ENCODE measurements around the gene ADARB1. TPM values are rescaled to one million over a fixed set of nuclear protein-coding genes. Genes with fewer than 3 reads are reported as not detected.

The ADARB1 gene
- total and polyA plus RNA-seq, 2 experiments from 2014 or later = 4.8 to 14.8 TPM

DNA sequence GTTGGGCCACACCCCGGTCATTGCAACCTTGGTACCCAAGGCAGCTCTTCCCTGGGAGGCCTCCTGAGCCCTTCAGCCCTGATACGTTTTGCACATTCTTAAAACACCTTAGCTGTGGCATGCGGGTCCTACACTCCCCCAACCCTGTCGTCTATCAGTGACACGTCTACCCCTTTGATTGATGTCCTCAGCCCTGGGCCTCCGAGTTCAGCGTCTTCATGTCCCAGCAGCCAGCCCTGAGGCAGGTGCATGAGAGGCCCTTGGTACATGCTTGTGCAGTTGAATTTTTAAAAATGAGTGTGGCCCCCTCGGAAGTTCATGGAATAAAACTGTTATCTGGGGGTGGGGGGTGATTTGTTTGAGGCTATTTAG is 38.9 kb upstream of the ADARB1 start:
- peaks cover 3% of the 10 kb centered on the region; the same call in 1 of the 3 replicates for H3K36me3 Mint-ChIP-seq (ENCODE audit: low read depth)
- Histone ChIP-seq H3K4me3 (no peak overlapping the region), H3K4me1 (ENCODE audit: insufficient read depth) (peaks cover 15% of the 10 kb centered on the region), H3K36me3 (ENCODE audit: insufficient read depth) (no peaks in the 10 kb centered on the region), H2AFZ (no peak overlapping the region), H3K27ac (ENCODE audit: low read depth) (no peak overlapping the region), H4K20me1 (replicated peaks; ENCODE audit: insufficient read depth) (no peaks in the 10 kb centered on the region), H3K9me2 (ENCODE audit: insufficient read depth) (no peaks in the 10 kb centered on the region), H3K27me3 (ENCODE audit: insufficient read depth) (no peaks in the 10 kb centered on the region), H3F3A (replicated peaks; ENCODE audit: low read depth) (no peaks in the 10 kb centered on the region), H3K79me2 (replicated peaks; ENCODE audit: insufficient read depth) (no peaks in the 10 kb centered on the region), H3K4me2 (no peak overlapping the region)
- H3K27ac Mint-ChIP-seq = no peak overlapping the region
- ATAC-seq (no peak), DNase-seq (ENCODE audit: low spot score) (no peak)
- H3K4me1 Mint-ChIP-seq = peaks cover 22% of the 10 kb centered on the region
- no peak for TF ChIP-seq NANOG (IDR thresholded peaks at IDR 0.05; ENCODE audit: borderline replicate concordance)
- no peak for TF ChIP-seq STAT1 (IDR thresholded peaks at IDR 0.05; ENCODE audit: unreplicated experiment)
- TF ChIP-seq CREB1 (CRISPR knock-in tag; IDR thresholded peaks at IDR 0.05; ENCODE audit: low read depth) = no peak
- TF ChIP-seq, protein P1, sequence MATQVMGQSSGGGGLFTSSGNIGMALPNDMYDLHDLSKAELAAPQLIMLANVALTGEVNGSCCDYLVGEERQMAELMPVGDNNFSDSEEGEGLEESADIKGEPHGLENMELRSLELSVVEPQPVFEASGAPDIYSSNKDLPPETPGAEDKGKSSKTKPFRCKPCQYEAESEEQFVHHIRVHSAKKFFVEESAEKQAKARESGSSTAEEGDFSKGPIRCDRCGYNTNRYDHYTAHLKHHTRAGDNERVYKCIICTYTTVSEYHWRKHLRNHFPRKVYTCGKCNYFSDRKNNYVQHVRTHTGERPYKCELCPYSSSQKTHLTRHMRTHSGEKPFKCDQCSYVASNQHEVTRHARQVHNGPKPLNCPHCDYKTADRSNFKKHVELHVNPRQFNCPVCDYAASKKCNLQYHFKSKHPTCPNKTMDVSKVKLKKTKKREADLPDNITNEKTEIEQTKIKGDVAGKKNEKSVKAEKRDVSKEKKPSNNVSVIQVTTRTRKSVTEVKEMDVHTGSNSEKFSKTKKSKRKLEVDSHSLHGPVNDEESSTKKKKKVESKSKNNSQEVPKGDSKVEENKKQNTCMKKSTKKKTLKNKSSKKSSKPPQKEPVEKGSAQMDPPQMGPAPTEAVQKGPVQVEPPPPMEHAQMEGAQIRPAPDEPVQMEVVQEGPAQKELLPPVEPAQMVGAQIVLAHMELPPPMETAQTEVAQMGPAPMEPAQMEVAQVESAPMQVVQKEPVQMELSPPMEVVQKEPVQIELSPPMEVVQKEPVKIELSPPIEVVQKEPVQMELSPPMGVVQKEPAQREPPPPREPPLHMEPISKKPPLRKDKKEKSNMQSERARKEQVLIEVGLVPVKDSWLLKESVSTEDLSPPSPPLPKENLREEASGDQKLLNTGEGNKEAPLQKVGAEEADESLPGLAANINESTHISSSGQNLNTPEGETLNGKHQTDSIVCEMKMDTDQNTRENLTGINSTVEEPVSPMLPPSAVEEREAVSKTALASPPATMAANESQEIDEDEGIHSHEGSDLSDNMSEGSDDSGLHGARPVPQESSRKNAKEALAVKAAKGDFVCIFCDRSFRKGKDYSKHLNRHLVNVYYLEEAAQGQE (IDR thresholded peaks at IDR 0.05; ENCODE audit: unreplicated experiment) = no peak
- TF ChIP-seq JUNB (IDR thresholded peaks at IDR 0.05; ENCODE audit: unreplicated experiment) = no peak
- TF ChIP-seq ZNF114 (CRISPR knock-in tag; IDR thresholded peaks at IDR 0.05) = no peak
- TF ChIP-seq, protein P2, sequence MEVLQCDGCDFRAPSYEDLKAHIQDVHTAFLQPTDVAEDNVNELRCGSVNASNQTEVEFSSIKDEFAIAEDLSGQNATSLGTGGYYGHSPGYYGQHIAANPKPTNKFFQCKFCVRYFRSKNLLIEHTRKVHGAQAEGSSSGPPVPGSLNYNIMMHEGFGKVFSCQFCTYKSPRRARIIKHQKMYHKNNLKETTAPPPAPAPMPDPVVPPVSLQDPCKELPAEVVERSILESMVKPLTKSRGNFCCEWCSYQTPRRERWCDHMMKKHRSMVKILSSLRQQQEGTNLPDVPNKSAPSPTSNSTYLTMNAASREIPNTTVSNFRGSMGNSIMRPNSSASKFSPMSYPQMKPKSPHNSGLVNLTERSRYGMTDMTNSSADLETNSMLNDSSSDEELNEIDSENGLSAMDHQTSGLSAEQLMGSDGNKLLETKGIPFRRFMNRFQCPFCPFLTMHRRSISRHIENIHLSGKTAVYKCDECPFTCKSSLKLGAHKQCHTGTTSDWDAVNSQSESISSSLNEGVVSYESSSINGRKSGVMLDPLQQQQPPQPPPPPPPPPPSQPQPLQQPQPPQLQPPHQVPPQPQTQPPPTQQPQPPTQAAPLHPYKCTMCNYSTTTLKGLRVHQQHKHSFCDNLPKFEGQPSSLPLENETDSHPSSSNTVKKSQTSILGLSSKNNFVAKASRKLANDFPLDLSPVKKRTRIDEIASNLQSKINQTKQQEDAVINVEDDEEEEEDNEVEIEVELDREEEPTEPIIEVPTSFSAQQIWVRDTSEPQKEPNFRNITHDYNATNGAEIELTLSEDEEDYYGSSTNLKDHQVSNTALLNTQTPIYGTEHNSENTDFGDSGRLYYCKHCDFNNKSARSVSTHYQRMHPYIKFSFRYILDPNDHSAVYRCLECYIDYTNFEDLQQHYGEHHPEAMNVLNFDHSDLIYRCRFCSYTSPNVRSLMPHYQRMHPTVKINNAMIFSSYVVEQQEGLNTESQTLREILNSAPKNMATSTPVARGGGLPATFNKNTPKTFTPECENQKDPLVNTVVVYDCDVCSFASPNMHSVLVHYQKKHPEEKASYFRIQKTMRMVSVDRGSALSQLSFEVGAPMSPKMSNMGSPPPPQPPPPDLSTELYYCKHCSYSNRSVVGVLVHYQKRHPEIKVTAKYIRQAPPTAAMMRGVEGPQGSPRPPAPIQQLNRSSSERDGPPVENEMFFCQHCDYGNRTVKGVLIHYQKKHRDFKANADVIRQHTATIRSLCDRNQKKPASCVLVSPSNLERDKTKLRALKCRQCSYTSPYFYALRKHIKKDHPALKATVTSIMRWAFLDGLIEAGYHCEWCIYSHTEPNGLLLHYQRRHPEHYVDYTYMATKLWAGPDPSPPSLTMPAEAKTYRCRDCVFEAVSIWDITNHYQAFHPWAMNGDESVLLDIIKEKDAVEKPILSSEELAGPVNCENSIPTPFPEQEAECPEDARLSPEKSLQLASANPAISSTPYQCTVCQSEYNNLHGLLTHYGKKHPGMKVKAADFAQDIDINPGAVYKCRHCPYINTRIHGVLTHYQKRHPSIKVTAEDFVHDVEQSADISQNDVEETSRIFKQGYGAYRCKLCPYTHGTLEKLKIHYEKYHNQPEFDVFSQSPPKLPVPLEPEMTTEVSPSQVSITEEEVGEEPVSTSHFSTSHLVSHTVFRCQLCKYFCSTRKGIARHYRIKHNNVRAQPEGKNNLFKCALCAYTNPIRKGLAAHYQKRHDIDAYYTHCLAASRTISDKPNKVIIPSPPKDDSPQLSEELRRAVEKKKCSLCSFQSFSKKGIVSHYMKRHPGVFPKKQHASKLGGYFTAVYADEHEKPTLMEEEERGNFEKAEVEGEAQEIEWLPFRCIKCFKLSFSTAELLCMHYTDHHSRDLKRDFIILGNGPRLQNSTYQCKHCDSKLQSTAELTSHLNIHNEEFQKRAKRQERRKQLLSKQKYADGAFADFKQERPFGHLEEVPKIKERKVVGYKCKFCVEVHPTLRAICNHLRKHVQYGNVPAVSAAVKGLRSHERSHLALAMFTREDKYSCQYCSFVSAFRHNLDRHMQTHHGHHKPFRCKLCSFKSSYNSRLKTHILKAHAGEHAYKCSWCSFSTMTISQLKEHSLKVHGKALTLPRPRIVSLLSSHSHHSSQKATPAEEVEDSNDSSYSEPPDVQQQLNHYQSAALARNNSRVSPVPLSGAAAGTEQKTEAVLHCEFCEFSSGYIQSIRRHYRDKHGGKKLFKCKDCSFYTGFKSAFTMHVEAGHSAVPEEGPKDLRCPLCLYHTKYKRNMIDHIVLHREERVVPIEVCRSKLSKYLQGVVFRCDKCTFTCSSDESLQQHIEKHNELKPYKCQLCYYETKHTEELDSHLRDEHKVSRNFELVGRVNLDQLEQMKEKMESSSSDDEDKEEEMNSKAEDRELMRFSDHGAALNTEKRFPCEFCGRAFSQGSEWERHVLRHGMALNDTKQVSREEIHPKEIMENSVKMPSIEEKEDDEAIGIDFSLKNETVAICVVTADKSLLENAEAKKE (CRISPR knock-in tag; IDR thresholded peaks at IDR 0.05) = no peak
- TF ChIP-seq, protein P3, sequence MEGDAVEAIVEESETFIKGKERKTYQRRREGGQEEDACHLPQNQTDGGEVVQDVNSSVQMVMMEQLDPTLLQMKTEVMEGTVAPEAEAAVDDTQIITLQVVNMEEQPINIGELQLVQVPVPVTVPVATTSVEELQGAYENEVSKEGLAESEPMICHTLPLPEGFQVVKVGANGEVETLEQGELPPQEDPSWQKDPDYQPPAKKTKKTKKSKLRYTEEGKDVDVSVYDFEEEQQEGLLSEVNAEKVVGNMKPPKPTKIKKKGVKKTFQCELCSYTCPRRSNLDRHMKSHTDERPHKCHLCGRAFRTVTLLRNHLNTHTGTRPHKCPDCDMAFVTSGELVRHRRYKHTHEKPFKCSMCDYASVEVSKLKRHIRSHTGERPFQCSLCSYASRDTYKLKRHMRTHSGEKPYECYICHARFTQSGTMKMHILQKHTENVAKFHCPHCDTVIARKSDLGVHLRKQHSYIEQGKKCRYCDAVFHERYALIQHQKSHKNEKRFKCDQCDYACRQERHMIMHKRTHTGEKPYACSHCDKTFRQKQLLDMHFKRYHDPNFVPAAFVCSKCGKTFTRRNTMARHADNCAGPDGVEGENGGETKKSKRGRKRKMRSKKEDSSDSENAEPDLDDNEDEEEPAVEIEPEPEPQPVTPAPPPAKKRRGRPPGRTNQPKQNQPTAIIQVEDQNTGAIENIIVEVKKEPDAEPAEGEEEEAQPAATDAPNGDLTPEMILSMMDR (conservative IDR thresholded peaks at IDR 0.05; ENCODE audit: low read depth in 2 of 2) = no peak
- TF ChIP-seq EZH2 (IDR thresholded peaks at IDR 0.05; ENCODE audit: low read depth, unreplicated experiment) = no peak
- TF ChIP-seq POLR2AphosphoS5 (IDR thresholded peaks at IDR 0.05; ENCODE audit: low read depth) = no peak
- no peak for TF ChIP-seq EZH2phosphoT487 (IDR thresholded peaks at IDR 0.05; ENCODE audit: unreplicated experiment)
- TF ChIP-seq, protein P4, sequence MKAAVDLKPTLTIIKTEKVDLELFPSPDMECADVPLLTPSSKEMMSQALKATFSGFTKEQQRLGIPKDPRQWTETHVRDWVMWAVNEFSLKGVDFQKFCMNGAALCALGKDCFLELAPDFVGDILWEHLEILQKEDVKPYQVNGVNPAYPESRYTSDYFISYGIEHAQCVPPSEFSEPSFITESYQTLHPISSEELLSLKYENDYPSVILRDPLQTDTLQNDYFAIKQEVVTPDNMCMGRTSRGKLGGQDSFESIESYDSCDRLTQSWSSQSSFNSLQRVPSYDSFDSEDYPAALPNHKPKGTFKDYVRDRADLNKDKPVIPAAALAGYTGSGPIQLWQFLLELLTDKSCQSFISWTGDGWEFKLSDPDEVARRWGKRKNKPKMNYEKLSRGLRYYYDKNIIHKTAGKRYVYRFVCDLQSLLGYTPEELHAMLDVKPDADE (IDR thresholded peaks at IDR 0.05) = no peak
- TF ChIP-seq ZNF331 (CRISPR knock-in tag; IDR thresholded peaks at IDR 0.05; ENCODE audit: low read depth) = no peak
- no peak overlapping the region for H3K4me3 Mint-ChIP-seq
- peaks cover 9% of the 10 kb centered on the region for H3K27me3 Mint-ChIP-seq (ENCODE audit: insufficient read depth, low read depth, poor library complexity)
- peaks cover 8% of the 10 kb centered on the region for H3K9me3 Mint-ChIP-seq
